ENCODE results near the gene CAMKMT.

Gene CAMKMT

GRCh38 chr2:44715671-44716081 lies 353.9 kb downstream of the CAMKMT start:
- Histone ChIP-seq H2BK15ac (ENCODE audit: low read length) (no peak overlapping the region), H3K9me3 (replicated peaks in 1 of 2; ENCODE audit: control insufficient read depth in 2 of 2, insufficient read depth in 1 of 2, low read depth in 1 of 2, low read length in 2 of 2) (no peaks in the 10 kb centered on the region), H3K79me1 (ENCODE audit: low read depth, low read length) (no peaks in the 10 kb centered on the region), H3K4ac (ENCODE audit: low read length) (no peak overlapping the region), H2BK12ac (ENCODE audit: low read length) (no peak overlapping the region), H3K27me3 (ENCODE audit: control insufficient read depth in 3 of 3, insufficient read depth in 3 of 3, low read depth in 1 of 3, low read length in 3 of 3) (no peaks in the 10 kb centered on the region), H3K4me3 (ENCODE audit: low read length in 2 of 2) (no peak overlapping the region), H3K23ac (ENCODE audit: low read depth, low read length, poor library complexity) (no peak overlapping the region), H3K4me1 (ENCODE audit: control insufficient read depth in 2 of 2, insufficient read depth in 1 of 2, low read depth in 1 of 2, low read length in 2 of 2) (peaks cover 1 to 5% of the 10 kb centered on the region in 2 donors), H3K14ac (ENCODE audit: low read length) (no peak overlapping the region), H2BK120ac (ENCODE audit: low read depth, low read length) (no peak overlapping the region), H3K36me3 (replicated peaks in 1 of 2; ENCODE audit: control insufficient read depth in 2 of 2, insufficient read depth in 2 of 2, low read length in 2 of 2) (no peaks in the 10 kb centered on the region), H3K18ac (ENCODE audit: low read length) (no peak overlapping the region), H4K8ac (ENCODE audit: low read depth, low read length) (no peak overlapping the region), H3K27ac (replicated peaks; ENCODE audit: low read length) (no peak overlapping the region), H2BK5ac (ENCODE audit: low read length) (no peak overlapping the region), H3K4me2 (ENCODE audit: insufficient read depth, low read length, poor library complexity, severe bottlenecking) (no peak overlapping the region), H3K9ac (ENCODE audit: low read depth, low read length, poor library complexity) (no peak overlapping the region), H4K91ac (ENCODE audit: low read depth, low read length, poor library complexity) (no peak overlapping the region), H2AK5ac (ENCODE audit: low read depth, low read length) (no peak overlapping the region), H2AFZ (ENCODE audit: low read length) (no peak overlapping the region)
- WGBS, 2 donors (ENCODE audit: extremely low coverage in 2 of 2, insufficient read length in 2 of 2, insufficient replicate concordance in 1 of 2): no CpG with 5 or more reads among the region's 3 CpGs
- DNase-seq (ENCODE audit: low spot score): peak; percentile 23

GRCh38 chr2:44716131-44716530 lies 354.4 kb downstream of the CAMKMT start:
- Histone ChIP-seq H3K14ac (ENCODE audit: low read length) (no peak overlapping the region), H3K79me1 (ENCODE audit: low read depth, low read length) (no peaks in the 10 kb centered on the region), H2BK5ac (ENCODE audit: low read length) (no peak overlapping the region), H2BK12ac (ENCODE audit: low read length) (no peak overlapping the region), H2AK5ac (ENCODE audit: low read depth, low read length) (no peak overlapping the region), H4K8ac (ENCODE audit: low read depth, low read length) (no peak overlapping the region), H3K4me2 (ENCODE audit: insufficient read depth, low read length, poor library complexity, severe bottlenecking) (no peak overlapping the region), H4K91ac (ENCODE audit: low read depth, low read length, poor library complexity) (no peak overlapping the region), H3K4me1 (ENCODE audit: control insufficient read depth in 2 of 2, insufficient read depth in 1 of 2, low read depth in 1 of 2, low read length in 2 of 2) (peaks cover 1 to 5% of the 10 kb centered on the region in 2 donors), H2AFZ (ENCODE audit: low read length) (no peak overlapping the region), H3K4me3 (ENCODE audit: low read length in 2 of 2) (no peak overlapping the region), H3K36me3 (replicated peaks in 1 of 2; ENCODE audit: control insufficient read depth in 2 of 2, insufficient read depth in 2 of 2, low read length in 2 of 2) (no peaks in the 10 kb centered on the region), H3K9ac (ENCODE audit: low read depth, low read length, poor library complexity) (no peak overlapping the region), H2BK120ac (ENCODE audit: low read depth, low read length) (no peak overlapping the region), H3K18ac (ENCODE audit: low read length) (no peak overlapping the region), H3K9me3 (replicated peaks in 1 of 2; ENCODE audit: control insufficient read depth in 2 of 2, insufficient read depth in 1 of 2, low read depth in 1 of 2, low read length in 2 of 2) (no peaks in the 10 kb centered on the region), H3K23ac (ENCODE audit: low read depth, low read length, poor library complexity) (no peak overlapping the region), H3K27me3 (ENCODE audit: control insufficient read depth in 3 of 3, insufficient read depth in 3 of 3, low read depth in 1 of 3, low read length in 3 of 3) (no peaks in the 10 kb centered on the region), H3K27ac (replicated peaks; ENCODE audit: low read length) (no peak overlapping the region), H3K4ac (ENCODE audit: low read length) (no peak overlapping the region), H2BK15ac (ENCODE audit: low read length) (no peak overlapping the region)
- DNase-seq (ENCODE audit: low spot score): no peak
- WGBS, 2 donors (ENCODE audit: extremely low coverage in 2 of 2, insufficient read length in 2 of 2, insufficient replicate concordance in 1 of 2): no CpG with 5 or more reads among the region's 3 CpGs

GRCh38 chr2:44718431-44718830 lies 356.7 kb downstream of the CAMKMT start:
- H2AFZ ChIP-seq (ENCODE audit: low read length): no peak overlapping the region
- H3K27ac ChIP-seq (replicated peaks; ENCODE audit: low read length): no peak overlapping the region
- H2BK15ac ChIP-seq (ENCODE audit: low read length): no peak overlapping the region
- no peak overlapping the region for H3K4me2 ChIP-seq (ENCODE audit: insufficient read depth, low read length, poor library complexity, severe bottlenecking)
- DNase-seq (ENCODE audit: low spot score): no peak
- H4K91ac ChIP-seq (ENCODE audit: low read depth, low read length, poor library complexity): no peak overlapping the region
- H3K79me1 ChIP-seq (ENCODE audit: low read depth, low read length): no peaks in the 10 kb centered on the region
- no peak overlapping the region for H3K9ac ChIP-seq (ENCODE audit: low read depth, low read length, poor library complexity)
- H3K27me3 ChIP-seq (ENCODE audit: control insufficient read depth in 3 of 3, insufficient read depth in 3 of 3, low read depth in 1 of 3, low read length in 3 of 3): no peaks in the 10 kb centered on the region
- peaks cover 1 to 5% of the 10 kb centered on the region in 2 donors for H3K4me1 ChIP-seq (ENCODE audit: control insufficient read depth in 2 of 2, insufficient read depth in 1 of 2, low read depth in 1 of 2, low read length in 2 of 2)
- H4K8ac ChIP-seq (ENCODE audit: low read depth, low read length): no peak overlapping the region
- no peak overlapping the region for H2AK5ac ChIP-seq (ENCODE audit: low read depth, low read length)
- H3K4me3 ChIP-seq (ENCODE audit: low read length in 2 of 2): no peak overlapping the region
- H3K14ac ChIP-seq (ENCODE audit: low read length): no peak overlapping the region
- no peaks in the 10 kb centered on the region for H3K36me3 ChIP-seq (replicated peaks in 1 of 2; ENCODE audit: control insufficient read depth in 2 of 2, insufficient read depth in 2 of 2, low read length in 2 of 2)
- no CpG with 5 or more reads among the region's 3 CpGs for WGBS, 2 donors (ENCODE audit: extremely low coverage in 2 of 2, insufficient read length in 2 of 2, insufficient replicate concordance in 1 of 2)
- no peak overlapping the region for H3K23ac ChIP-seq (ENCODE audit: low read depth, low read length, poor library complexity)
- H3K18ac ChIP-seq (ENCODE audit: low read length): no peak overlapping the region
- H2BK120ac ChIP-seq (ENCODE audit: low read depth, low read length): no peak overlapping the region
- H3K9me3 ChIP-seq (replicated peaks in 1 of 2; ENCODE audit: control insufficient read depth in 2 of 2, insufficient read depth in 1 of 2, low read depth in 1 of 2, low read length in 2 of 2): no peaks in the 10 kb centered on the region
- no peak overlapping the region for H2BK12ac ChIP-seq (ENCODE audit: low read length)
- no peak overlapping the region for H2BK5ac ChIP-seq (ENCODE audit: low read length)
- no peak overlapping the region for H3K4ac ChIP-seq (ENCODE audit: low read length)

- no peak for DNase-seq (ENCODE audit: low spot score)
- Histone ChIP-seq H4K91ac (ENCODE audit: low read depth, low read length, poor library complexity) (no peak overlapping the region), H3K18ac (ENCODE audit: low read length) (no peak overlapping the region), H2AK5ac (ENCODE audit: low read depth, low read length) (no peak overlapping the region), H3K9me3 (replicated peaks in 1 of 2; ENCODE audit: control insufficient read depth in 2 of 2, insufficient read depth in 1 of 2, low read depth in 1 of 2, low read length in 2 of 2) (no peaks in the 10 kb centered on the region), H3K9ac (ENCODE audit: low read depth, low read length, poor library complexity) (no peak overlapping the region), H4K8ac (ENCODE audit: low read depth, low read length) (no peak overlapping the region), H3K4me2 (ENCODE audit: insufficient read depth, low read length, poor library complexity, severe bottlenecking) (no peak overlapping the region), H3K27ac (replicated peaks; ENCODE audit: low read length) (no peak overlapping the region), H3K14ac (ENCODE audit: low read length) (no peak overlapping the region), H2BK15ac (ENCODE audit: low read length) (no peak overlapping the region), H3K4me3 (ENCODE audit: low read length in 2 of 2) (no peak overlapping the region), H3K4ac (ENCODE audit: low read length) (no peak overlapping the region), H2AFZ (ENCODE audit: low read length) (no peak overlapping the region), H2BK5ac (ENCODE audit: low read length) (no peak overlapping the region), H2BK120ac (ENCODE audit: low read depth, low read length) (no peak overlapping the region), H3K79me1 (ENCODE audit: low read depth, low read length) (no peaks in the 10 kb centered on the region), H3K27me3 (ENCODE audit: control insufficient read depth in 3 of 3, insufficient read depth in 3 of 3, low read depth in 1 of 3, low read length in 3 of 3) (no peaks in the 10 kb centered on the region), H3K36me3 (replicated peaks in 1 of 2; ENCODE audit: control insufficient read depth in 2 of 2, insufficient read depth in 2 of 2, low read length in 2 of 2) (no peaks in the 10 kb centered on the region), H2BK12ac (ENCODE audit: low read length) (no peak overlapping the region), H3K23ac (ENCODE audit: low read depth, low read length, poor library complexity) (no peak overlapping the region), H3K4me1 (ENCODE audit: control insufficient read depth in 2 of 2, insufficient read depth in 1 of 2, low read depth in 1 of 2, low read length in 2 of 2) (peaks cover under 1 to 1% of the 10 kb centered on the region in 2 donors)
- no CpG with 5 or more reads among the region's 2 CpGs for WGBS, 2 donors (ENCODE audit: extremely low coverage in 2 of 2, insufficient read length in 2 of 2, insufficient replicate concordance in 1 of 2)
These were observed 357.8 kb downstream of the CAMKMT start for GRCh38 chr2:44719562-44719961.
